ENCODE data around the gene NCMAP. TPM values are rescaled to one million over a fixed set of nuclear protein-coding genes. Genes with fewer than 3 reads are reported as not detected.

The NCMAP gene
- total RNA-seq, 1 donor from 2014 or later, result 0.25 TPM

DNA sequence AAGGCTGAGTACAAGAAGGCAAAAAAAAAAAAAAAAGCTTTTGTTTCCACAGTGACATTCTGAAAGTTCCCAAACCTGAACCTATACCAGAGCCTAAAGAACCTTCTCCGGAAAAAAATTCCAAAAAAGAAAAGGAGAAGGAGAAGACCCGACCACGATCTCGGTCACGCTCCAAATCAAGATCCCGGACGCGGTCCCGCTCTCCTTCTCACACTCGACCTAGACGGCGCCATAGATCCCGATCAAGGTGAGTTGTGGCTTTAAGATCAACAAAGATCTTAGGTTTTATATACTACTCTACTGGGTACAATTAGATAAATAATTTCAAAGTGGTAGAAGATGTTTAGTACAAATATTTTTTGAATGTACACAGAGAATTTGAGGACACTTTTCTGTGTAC lies 96.5 kb downstream of the NCMAP start:
- Histone ChIP-seq H3K27ac (no peak overlapping the region), H3K4me3 (no peak overlapping the region), H3K9me3 (no peaks in the 10 kb centered on the region), H3K36me3 (peaks cover 0 to 99% of the 10 kb centered on the region in 2 donors), H3K27me3 (no peaks in the 10 kb centered on the region), H3K4me1 (no peaks in the 10 kb centered on the region)
- intact Hi-C loops (cut with DNase I), result no loop called here
- TF ChIP-seq POLR2AphosphoS5 (IDR thresholded peaks at IDR 0.05; ENCODE audit: insufficient read depth in 1 of 2, low read depth in 1 of 2), result no peak
- TF ChIP-seq POLR2A (IDR thresholded peaks at IDR 0.05), result no peak
- TF ChIP-seq, protein P1, sequence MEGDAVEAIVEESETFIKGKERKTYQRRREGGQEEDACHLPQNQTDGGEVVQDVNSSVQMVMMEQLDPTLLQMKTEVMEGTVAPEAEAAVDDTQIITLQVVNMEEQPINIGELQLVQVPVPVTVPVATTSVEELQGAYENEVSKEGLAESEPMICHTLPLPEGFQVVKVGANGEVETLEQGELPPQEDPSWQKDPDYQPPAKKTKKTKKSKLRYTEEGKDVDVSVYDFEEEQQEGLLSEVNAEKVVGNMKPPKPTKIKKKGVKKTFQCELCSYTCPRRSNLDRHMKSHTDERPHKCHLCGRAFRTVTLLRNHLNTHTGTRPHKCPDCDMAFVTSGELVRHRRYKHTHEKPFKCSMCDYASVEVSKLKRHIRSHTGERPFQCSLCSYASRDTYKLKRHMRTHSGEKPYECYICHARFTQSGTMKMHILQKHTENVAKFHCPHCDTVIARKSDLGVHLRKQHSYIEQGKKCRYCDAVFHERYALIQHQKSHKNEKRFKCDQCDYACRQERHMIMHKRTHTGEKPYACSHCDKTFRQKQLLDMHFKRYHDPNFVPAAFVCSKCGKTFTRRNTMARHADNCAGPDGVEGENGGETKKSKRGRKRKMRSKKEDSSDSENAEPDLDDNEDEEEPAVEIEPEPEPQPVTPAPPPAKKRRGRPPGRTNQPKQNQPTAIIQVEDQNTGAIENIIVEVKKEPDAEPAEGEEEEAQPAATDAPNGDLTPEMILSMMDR (IDR thresholded peaks at IDR 0.05), result no peak
- no peak for DNase-seq (ENCODE audit: extremely low spot score in 2 of 2)

- no peaks in the 10 kb centered on the region for H3K4me1 ChIP-seq
- DNase-seq (ENCODE audit: extremely low spot score in 2 of 2), result no peak
- no peaks in the 10 kb centered on the region for H3K27me3 ChIP-seq
- TF ChIP-seq, protein P1 (IDR thresholded peaks at IDR 0.05), result no peak
- TF ChIP-seq POLR2AphosphoS5 (IDR thresholded peaks at IDR 0.05; ENCODE audit: insufficient read depth in 1 of 2, low read depth in 1 of 2), result no peak
- no peak for TF ChIP-seq POLR2A (IDR thresholded peaks at IDR 0.05)
- H3K27ac ChIP-seq, result no peak overlapping the region
- H3K4me3 ChIP-seq, result no peak overlapping the region
- intact Hi-C loops (cut with DNase I), result no loop called here
- H3K36me3 ChIP-seq, result peaks cover 0 to 98% of the 10 kb centered on the region in 2 donors
- H3K9me3 ChIP-seq, result no peaks in the 10 kb centered on the region
Observed at GRCh38 chr1:24654010-24654409, 98.1 kb downstream of the NCMAP start.

DNA sequence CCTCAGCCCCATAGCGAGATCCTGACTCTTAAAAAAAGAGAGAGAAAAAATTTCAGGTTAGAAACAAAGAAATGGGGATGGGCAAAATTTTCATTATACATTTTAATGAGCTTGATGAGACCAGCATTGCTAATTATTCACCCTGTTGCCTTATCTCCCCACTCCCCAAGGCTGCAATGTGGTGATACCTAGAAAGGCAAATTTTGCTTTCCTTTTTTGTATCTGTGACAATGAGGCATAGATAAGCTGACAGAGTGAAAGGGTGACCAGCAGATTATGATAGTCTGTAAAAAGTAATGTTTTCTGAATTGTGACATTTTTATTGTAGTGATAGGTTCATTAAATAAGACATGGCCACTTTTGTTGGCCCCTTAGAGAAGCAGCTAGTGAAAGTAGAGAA lies 100.2 kb downstream of the NCMAP start:
- Histone ChIP-seq H3K4me3 (no peak overlapping the region), H3K36me3 (peaks cover 0 to 89% of the 10 kb centered on the region in 2 donors), H3K27ac (no peak overlapping the region), H3K9me3 (no peaks in the 10 kb centered on the region), H3K4me1 (peaks cover 6% of the 10 kb centered on the region), H3K27me3 (no peaks in the 10 kb centered on the region)
- TF ChIP-seq POLR2A (IDR thresholded peaks at IDR 0.05) (no peak), POLR2AphosphoS5 (IDR thresholded peaks at IDR 0.05; ENCODE audit: insufficient read depth in 1 of 2, low read depth in 1 of 2) (no peak)
- TF ChIP-seq, protein P1 (IDR thresholded peaks at IDR 0.05), result no peak
- intact Hi-C loops (cut with DNase I), result no loop called here
- no peak for DNase-seq (ENCODE audit: extremely low spot score in 2 of 2)

- no peak overlapping the region for H3K27ac ChIP-seq
- H3K4me3 ChIP-seq, result no peak overlapping the region
- H3K27me3 ChIP-seq, result no peaks in the 10 kb centered on the region
- peaks cover 0 to 89% of the 10 kb centered on the region in 2 donors for H3K36me3 ChIP-seq
- no peak for TF ChIP-seq POLR2AphosphoS5 (IDR thresholded peaks at IDR 0.05; ENCODE audit: insufficient read depth in 1 of 2, low read depth in 1 of 2)
- DNase-seq (ENCODE audit: extremely low spot score in 2 of 2), result no peak
- no peaks in the 10 kb centered on the region for H3K9me3 ChIP-seq
- intact Hi-C loops (cut with DNase I), result no loop called here
- H3K4me1 ChIP-seq, result peaks cover 6% of the 10 kb centered on the region
Observed at GRCh38 chr1:24657781-24658180, 101.9 kb downstream of the NCMAP start.

Small RNAs within 50 kb of the gene (small RNA-seq; reads per million reads assigned to genes)
- not detected for gene RF00019

Other genes with a start within 250 kb of the NCMAP start
- gene GRHL3, start 236.7 kb upstream of the NCMAP start, total RNA-seq, result 58.7 TPM
- 4.2 TPM for gene STPG1, start 142.3 kb upstream of the NCMAP start, total RNA-seq
- 21.1 TPM for gene NIPAL3, start 140.3 kb upstream of the NCMAP start, total RNA-seq
- gene RCAN3, start 53.3 kb upstream of the NCMAP start, total RNA-seq, result 11.3 TPM
- 93.1 TPM for gene SRRM1, start 87.2 kb downstream of the NCMAP start, total RNA-seq
- gene CLIC4, start 189.4 kb downstream of the NCMAP start, total RNA-seq, result 164 TPM

Measured in vagina (tissue), 2 donors.